SU-DHL-6 (cell line): ENCODE data around the gene AWAT1.
"Not testable (repeated sequence)": the region's sequence is repeated elsewhere in the genome, so short reads cannot be mapped to it uniquely, and the experiment has no call there.

Experiments
- H2AFZ ChIP-seq: fragments of 200-600 bp; sonication (generic); 2 replicates; pipeline ENCODE4 v1.6.1; 2014; ENCODE audit warnings: low read depth, mild to moderate bottlenecking, moderate library complexity, mixed read lengths, antibody characterized with exemption, low read length; ENCODE audit not compliant: severe bottlenecking
- H3F3A ChIP-seq: fragments of 200-600 bp; shearing (Covaris generic); 2 replicates; pipeline ENCODE4 v1.6.0; 2016; ENCODE audit warnings: antibody characterized with exemption, mild to moderate bottlenecking; ENCODE audit not compliant: insufficient read depth
- H3K27ac ChIP-seq: fragments of 200-600 bp; sonication (generic); 2 replicates; pipeline ENCODE4 v1.5.1; 2016; ENCODE audit warnings: low read depth, mild to moderate bottlenecking, low read length, moderate library complexity, mixed read lengths
- H3K27me3 ChIP-seq: fragments of 200-600 bp; sonication (generic), shearing (Covaris generic); 2 replicates; pipeline ENCODE4 v1.6.0; 2014; ENCODE audit warnings: mild to moderate bottlenecking, low read length
- H3K36me3 ChIP-seq: fragments of 200-600 bp; sonication (generic); 2 replicates; pipeline ENCODE4 v1.6.1; 2014; ENCODE audit warnings: mild to moderate bottlenecking, low read length, mixed read lengths
- H3K4me2 ChIP-seq: fragments of 300-600, 200-600 bp; shearing (Covaris generic), sonication (generic); 2 replicates; pipeline ENCODE4 v1.6.0; 2014; ENCODE audit warnings: low read length, low read depth, mild to moderate bottlenecking; ENCODE audit not compliant: poor library complexity, severe bottlenecking
- H3K4me3 ChIP-seq: fragments of 200-600 bp; sonication (generic); 2 replicates; pipeline ENCODE4 v1.5.1; 2014; ENCODE audit warnings: antibody characterized with exemption, low read length, mild to moderate bottlenecking, mixed read lengths; ENCODE audit not compliant: insufficient read depth, poor library complexity, severe bottlenecking
- H3K79me2 ChIP-seq: fragments of 200-600 bp; sonication (generic); 2 replicates; pipeline ENCODE4 v1.6.1; 2014; ENCODE audit warnings: mild to moderate bottlenecking, low read length, moderate library complexity; ENCODE audit not compliant: insufficient read depth
- H3K9ac ChIP-seq: fragments of 200-600 bp; sonication (generic); 2 replicates; pipeline ENCODE4 v1.7.0; 2014; ENCODE audit warnings: mild to moderate bottlenecking, low read length
- H3K9me2 ChIP-seq: fragments of 200-600 bp; sonication (generic); replicated peaks from 2 replicates; pipeline ENCODE4 v1.6.1; 2014; ENCODE audit warnings: low read length; ENCODE audit not compliant: insufficient read depth
- H3K9me3 ChIP-seq: fragments of 200-600 bp; sonication (generic); 2 replicates; pipeline ENCODE4 v1.6.1; 2014; ENCODE audit warnings: low read length, mixed read lengths; ENCODE audit not compliant: insufficient read depth
- H4K20me1 ChIP-seq: fragments of 200-600 bp; sonication (generic); 2 replicates; pipeline ENCODE4 v1.6.1; 2014; ENCODE audit warnings: low read depth, mild to moderate bottlenecking, antibody characterized with exemption, low read length, moderate library complexity, mixed read lengths
- CTCF ChIP-seq: fragments of 200-600 bp; sonication (generic); IDR thresholded peaks from one replicate; pipeline ENCODE4 v1.5.1; 2017; ENCODE audit warnings: antibody characterized with exemption, mild to moderate bottlenecking, low read length, moderate library complexity; ENCODE audit not compliant: insufficient read depth, poor library complexity, severe bottlenecking
- EZH2phosphoT487 ChIP-seq: fragments of 200-600 bp; sonication (generic), shearing (Covaris generic); conservative IDR thresholded peaks from 2 replicates; pipeline ENCODE4 v1.6.1; 2018; ENCODE audit warnings: mild to moderate bottlenecking, antibody characterized with exemption, low read length, moderate library complexity, mixed read lengths

AWAT1 gene

GRCh38 chrX:70268034-70268433 is 33.6 kb downstream of the AWAT1 start, which contains the start of gene ARR3:
Gene ARR3 (plus strand): TSS chrX:70268334. CDS start chrX:70269386, 1,052 bp downstream.
- no peaks in the 10 kb centered on the region for H3K9me3 ChIP-seq
- H3K36me3 ChIP-seq = no peaks in the 10 kb centered on the region
- no peak within 1 kb of the TSS for H3K4me3 ChIP-seq
- no peaks in the 10 kb centered on the region for H3K27me3 ChIP-seq
- no peaks in the 10 kb centered on the region for H3K79me2 ChIP-seq
- H4K20me1 ChIP-seq = no peaks in the 10 kb centered on the region
- no peaks in the 10 kb centered on the region for H3F3A ChIP-seq
- H2AFZ ChIP-seq = no peak within 1 kb of the TSS
- no peak for TF ChIP-seq CTCF
- no peak for TF ChIP-seq EZH2phosphoT487
- no peak within 1 kb of the TSS for H3K4me2 ChIP-seq
- no peak within 1 kb of the TSS for H3K9ac ChIP-seq
- no peak within 1 kb of the TSS for H3K27ac ChIP-seq
- H3K9me2 ChIP-seq = no peaks in the 10 kb centered on the region

GRCh38 chrX:70274029-70274428 is 39.6 kb downstream of the AWAT1 start:
- H3F3A ChIP-seq, H3K4me3 ChIP-seq, H4K20me1 ChIP-seq, H3K79me2 ChIP-seq, H3K27ac ChIP-seq, H3K4me2 ChIP-seq, H3K9me2 ChIP-seq, H2AFZ ChIP-seq, H3K9me3 ChIP-seq, H3K9ac ChIP-seq, H3K36me3 ChIP-seq, H3K27me3 ChIP-seq: not testable (repeated sequence)

GRCh38 chrX:70279081-70279480 is 44.6 kb downstream of the AWAT1 start:
- H3K4me2 ChIP-seq = no peak overlapping the region
- no peak overlapping the region for H3K27ac ChIP-seq
- H2AFZ ChIP-seq = no peak overlapping the region
- no peaks in the 10 kb centered on the region for H3K27me3 ChIP-seq
- no peaks in the 10 kb centered on the region for H4K20me1 ChIP-seq
- TF ChIP-seq CTCF (no peak), EZH2phosphoT487 (no peak)
- no peaks in the 10 kb centered on the region for H3K79me2 ChIP-seq
- no peaks in the 10 kb centered on the region for H3K36me3 ChIP-seq
- H3K9me3 ChIP-seq = no peaks in the 10 kb centered on the region
- no peaks in the 10 kb centered on the region for H3K9me2 ChIP-seq
- H3K4me3 ChIP-seq = no peak overlapping the region
- H3K9ac ChIP-seq = no peak overlapping the region
- no peaks in the 10 kb centered on the region for H3F3A ChIP-seq

GRCh38 chrX:70280573-70280972 is 46.1 kb downstream of the AWAT1 start:
- Histone ChIP-seq H3F3A (no peaks in the 10 kb centered on the region), H3K36me3 (no peaks in the 10 kb centered on the region), H3K4me2 (no peak overlapping the region), H2AFZ (no peak overlapping the region), H3K27me3 (no peaks in the 10 kb centered on the region), H3K79me2 (no peaks in the 10 kb centered on the region), H3K9ac (no peak overlapping the region), H4K20me1 (no peaks in the 10 kb centered on the region), H3K9me2 (no peaks in the 10 kb centered on the region), H3K9me3 (no peaks in the 10 kb centered on the region), H3K27ac (no peak overlapping the region), H3K4me3 (no peak overlapping the region)
- TF ChIP-seq CTCF = no peak
- no peak for TF ChIP-seq EZH2phosphoT487
